ENCODE measurements around the gene KCNC1.
A peak's percentile ranks its signal among the peaks of the same experiment; 100 is the strongest.

Gene KCNC1

DNA sequence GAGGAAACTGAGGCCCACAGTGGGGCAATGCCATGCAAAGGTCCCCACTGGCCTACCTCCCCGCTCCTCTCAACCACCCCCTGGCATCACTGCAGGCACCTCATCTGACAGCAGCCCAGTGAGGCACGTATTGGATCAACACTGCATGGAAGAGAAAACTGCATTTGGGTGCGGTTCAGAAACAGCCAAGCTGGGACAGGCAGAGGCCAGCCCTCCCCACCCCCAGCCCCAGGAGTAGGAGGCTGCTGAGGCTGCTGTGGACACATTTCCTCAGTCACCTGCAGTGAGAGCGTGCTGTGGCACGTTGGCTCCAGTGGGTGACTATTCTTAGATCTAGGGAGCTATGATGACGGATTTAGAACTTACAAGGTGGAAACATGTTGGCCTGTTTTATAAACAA lies 63.7 kb downstream of the KCNC1 start:
- DNase-seq, result no peak

DNA sequence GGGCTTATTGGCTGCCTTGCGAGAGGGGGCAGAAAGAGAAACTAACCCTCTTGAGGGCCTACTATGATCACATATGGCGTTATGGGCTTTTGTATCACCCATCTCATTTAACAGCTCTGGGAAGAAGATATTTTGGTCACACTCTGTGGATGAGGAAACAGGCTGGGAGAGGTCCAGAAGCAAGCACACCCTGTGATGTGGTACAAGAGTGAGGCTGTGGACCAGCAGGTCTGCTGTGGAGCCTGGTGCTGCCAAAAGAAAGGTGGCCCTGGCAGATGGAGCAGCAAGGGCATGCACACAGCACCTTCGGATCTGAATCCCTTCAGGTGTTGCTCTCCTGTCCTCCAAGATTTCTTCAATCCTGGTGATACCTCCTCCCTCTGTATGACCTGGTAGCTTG lies 64.1 kb downstream of the KCNC1 start:
- no peak for DNase-seq

DNA sequence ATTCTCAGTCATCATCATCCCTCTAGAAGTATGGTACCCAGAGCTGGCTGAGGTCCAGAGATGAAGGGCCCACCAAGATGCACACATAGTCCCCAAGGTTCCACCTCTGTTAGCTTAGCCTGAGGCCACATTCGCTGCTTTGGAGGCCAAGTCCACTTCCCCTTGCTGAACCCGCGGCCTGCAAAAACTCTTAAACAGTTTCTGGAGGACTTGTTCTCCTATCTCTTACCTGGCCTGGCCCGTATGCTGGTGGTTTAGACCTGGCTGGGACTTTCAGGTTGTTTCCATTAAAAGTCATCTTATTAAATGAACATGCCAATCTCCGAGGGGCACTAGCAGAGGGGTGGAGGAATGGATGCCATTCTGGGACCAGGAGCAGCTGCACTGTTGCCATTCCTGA lies 64.6 kb downstream of the KCNC1 start:
- DNase-seq, result no peak

DNA sequence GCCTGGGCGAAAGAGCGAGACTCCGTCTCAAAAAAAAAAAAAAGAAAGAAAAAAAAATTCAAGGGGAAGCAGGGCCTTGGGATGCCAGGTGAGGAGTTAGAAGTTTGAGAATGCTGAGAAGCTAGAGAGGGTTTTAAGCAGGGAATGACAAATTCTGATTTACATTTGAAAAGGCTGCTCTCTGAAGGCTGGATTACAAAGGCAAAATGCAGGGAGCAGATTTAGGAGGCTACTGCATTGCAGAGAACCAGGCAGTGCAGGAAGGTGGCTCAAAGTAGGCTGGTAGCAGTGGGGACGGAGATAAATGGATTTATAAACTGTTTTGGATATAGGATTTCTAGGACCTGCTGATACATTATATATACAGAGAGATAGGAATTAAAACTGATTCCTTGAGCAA lies 66.6 kb downstream of the KCNC1 start:
- no peak for DNase-seq

DNA sequence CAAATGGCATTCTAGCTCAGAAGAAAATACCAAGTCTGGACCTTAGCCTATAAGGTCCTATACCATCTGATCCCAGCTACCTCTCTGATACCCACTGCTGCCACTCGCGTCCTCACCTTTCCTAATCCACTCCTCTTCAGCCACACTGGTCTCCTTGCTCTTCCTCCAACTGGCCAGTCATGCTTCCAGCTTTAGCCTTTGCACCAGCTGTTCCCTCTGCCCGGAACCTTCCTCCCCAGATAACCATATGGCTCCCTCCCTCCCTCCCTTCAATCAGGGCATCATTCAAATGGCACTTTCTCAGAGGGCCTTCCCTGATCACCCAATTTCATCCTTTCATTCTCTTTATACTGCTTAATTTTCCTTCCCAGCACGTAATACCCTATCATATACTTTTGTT lies 67.9 kb downstream of the KCNC1 start:
- no peak for DNase-seq

DNA sequence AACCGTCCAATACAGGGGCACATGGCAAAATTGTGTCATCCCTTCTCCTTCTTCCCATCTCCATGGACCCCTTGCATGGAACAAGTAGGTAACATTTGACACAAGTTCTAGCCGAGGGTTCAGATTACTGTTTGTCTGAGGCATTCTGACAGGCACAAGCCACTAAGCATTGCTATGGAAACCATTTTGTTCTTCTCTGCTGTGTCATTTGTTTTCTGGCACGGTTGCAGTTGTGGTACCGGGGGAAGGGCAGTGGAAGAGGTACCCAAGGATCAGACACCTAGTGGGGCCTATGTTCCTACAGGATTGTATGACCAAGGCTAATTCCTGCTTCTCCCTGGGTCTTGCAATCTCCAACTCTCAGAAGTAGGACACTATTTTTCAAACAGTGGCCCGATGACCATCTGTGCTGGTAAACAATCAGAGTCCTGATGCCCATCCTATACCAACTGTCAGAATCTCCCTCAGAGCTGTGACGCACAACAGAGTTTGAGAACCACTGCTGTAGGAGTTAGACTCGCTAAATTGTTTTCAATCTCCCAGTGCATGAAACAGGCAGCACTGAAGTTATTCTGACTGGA lies 69.3 kb downstream of the KCNC1 start:
- no peak for DNase-seq

DNA sequence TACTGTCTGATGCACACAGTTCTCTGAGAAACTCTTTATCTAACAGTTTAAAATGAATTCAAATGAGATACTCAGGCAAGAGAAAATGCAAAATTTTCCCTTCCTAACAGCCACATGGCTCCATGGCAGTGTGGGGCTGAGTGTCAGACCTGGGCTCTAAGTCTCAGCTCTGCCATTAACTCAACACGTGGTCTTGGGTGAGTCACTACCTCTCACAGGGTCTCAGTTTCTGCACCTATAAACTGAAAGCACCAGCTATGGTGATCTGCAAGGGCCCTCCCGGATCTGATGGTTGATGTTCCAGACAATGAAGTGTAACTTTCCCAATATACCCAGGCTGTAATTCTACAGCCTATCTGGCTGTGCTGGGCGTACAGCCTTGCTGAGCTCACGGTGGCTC lies 70.5 kb downstream of the KCNC1 start:
- DNase-seq, result no peak

DNA sequence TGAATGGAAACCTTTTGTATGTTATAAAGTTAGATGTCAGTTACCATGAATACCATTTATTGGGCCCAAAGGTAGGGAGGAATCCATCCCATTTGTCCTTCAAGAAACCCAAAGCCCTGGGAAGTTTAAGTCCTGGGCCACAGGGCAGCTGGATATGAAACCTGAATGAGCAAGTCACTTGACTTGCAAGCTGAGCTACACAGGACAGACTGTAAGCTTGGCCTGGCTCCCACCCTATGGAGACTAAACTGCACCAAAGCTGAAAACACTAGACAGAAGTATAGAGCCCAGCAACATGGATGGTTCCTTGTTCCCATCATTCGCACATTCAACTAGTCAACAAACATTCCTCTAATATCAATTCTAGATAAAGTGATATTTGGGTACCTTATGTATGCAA lies 71.3 kb downstream of the KCNC1 start:
- DNase-seq, result no peak

DNA sequence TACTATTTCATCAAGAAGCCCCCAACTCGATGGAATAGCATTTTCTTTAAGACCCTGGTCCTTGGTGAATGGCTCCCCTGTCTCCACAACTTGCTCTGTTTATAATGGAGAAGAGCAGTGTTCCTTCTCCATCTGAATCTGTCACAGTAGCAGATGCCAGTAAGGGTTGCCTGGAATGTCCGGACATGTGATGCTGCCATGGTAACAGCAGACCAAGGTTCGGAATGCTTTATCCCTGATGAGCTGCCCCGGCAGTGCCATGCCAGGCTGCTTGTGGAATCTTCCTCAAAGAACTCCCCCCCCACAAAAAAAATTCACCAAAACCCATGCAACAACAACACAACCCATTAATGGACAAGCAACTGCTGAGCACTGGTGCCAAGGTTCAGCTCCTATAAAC lies 72.5 kb downstream of the KCNC1 start:
- no peak for DNase-seq

DNA sequence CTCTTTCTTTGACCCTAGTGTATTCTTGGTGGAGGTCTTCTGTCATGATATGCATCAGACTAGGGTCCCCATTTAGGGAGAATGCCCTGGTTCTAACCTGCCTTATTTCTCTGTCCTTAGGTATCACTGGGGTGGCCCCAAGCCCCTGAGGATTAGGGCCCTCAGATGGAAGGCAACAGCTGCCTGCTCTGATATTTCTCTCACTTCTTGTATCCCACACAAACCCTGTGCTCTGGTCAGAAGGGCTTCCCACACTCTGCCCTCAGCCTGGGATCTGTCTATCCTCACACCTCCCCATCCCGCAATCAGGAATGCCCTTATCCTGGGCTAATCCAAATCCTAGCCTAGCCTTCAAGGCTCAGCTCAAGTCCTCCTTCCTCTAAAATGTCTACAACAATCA lies 75.5 kb downstream of the KCNC1 start:
- DNase-seq, result no peak

DNA sequence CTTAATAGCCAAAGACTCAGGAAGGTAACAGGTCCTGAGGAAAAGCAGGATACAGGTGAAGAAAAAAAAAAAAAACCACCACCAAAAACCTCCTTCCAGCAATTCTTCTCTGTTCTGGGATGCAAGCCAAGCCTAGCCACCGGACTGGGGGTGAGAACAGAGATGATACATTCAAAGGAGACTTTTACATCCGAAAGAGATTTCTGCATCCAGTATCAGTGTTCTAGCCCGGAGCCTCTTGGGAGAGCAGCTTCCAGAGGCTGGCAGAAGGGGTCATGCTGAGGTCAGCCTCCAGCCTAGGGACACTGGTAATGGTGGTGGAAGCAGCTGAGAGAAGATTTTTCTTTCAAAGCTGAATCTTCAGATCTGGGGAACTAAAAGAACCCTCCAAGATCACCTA lies 76.2 kb downstream of the KCNC1 start:
- no peak for DNase-seq

DNA sequence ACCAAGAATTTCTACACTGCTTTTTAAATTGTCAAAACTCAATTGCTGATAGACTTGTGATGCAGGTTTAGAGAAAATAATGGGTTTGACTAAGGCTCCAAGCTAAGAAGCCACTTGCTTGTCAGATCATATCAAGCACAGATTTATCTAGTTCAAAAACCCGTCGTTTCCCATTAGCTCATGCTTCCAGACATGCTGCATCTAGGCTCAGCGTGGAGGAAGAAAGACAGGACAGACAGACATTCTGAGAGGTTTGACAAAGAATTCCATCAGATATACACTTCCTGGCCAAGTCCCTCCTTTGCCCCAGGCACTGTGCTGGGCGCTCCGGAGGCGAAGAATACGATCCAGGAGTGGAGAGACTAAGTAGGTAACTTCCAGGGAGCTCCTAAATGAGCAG lies 76.8 kb downstream of the KCNC1 start:
- no peak for DNase-seq

DNA sequence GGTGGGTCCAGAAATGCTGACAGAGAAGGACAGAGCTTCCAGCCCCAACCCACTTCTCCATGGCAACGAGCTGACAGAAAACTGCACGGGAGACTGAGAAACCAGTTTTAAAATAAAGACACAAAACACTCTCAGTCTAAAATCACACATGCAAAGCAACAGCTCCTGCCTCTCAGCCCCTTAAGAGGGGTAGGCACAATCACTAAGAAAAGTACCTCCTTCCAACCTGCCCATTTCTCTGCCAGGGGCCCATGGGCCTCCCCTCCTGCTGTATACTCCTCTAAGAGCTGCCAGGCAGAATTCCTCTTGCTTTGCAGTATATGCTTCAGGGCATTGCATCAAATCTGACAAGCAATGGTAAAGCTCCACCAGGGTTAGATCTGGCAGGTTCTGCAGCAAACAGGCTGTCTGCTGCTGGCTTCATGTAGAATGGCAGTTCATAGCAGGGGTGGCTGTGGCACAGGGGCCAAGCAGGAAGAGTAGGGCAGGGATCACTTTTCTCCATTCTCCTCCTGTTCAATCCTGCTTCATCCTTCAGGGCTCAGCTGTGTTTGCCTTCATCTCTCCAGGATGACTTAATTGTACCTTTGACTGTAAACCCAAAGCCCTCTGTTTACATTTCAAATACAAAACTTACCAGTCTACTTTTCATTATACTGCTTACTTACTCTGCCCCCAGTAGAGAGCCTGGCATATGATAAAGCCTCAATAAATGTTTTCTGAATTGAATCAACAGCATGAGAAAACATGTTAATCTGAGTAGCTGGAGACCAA lies 77.7 kb downstream of the KCNC1 start:
- peak; percentile 28 for DNase-seq

DNA sequence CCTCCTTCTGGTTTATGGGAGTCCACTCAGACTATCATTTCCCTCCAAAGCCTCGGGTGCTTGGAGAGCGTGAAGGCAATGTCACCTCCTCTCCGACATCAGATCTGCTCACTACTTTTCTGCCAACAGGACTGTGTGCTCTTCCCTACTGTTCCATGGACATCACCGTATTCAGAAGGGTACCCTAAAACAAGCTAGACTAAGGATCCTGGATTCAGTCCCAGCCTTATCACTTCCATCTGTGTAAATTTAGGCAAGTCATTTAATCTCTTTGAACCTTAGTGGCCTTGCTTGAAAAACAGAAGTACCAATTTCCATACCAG lies 78.2 kb downstream of the KCNC1 start:
- no peak for DNase-seq

DNA sequence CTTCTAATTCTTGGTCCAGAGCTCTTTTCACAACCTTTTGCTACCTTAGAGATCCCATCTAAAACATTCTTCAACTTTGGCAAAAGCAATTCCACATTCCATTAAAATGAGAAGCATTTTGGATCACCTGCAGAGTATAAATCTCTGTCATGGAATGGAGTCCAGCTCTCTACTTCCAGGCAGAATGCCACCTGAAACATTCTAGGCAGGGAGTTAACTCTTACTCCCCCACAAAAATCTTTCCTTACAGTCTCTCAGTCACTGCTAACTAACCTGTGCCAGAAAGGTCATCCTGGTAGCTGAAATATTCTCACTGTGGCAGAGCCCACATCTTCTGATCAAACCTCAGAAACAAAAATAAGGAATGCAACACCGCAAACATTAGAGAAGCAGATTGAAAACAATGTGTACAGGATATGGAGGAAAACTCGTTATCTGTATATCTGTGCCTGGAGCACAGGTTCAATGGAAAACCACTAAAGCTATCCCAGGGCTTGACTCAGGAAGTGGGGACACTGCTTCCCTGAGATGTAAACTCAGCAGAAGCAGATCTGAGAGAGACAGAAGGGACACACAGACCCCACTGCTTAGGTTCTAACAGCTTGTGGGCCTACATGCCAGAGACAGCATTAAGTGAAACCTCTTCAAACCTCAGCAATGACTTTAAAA lies 78.9 kb downstream of the KCNC1 start:
- DNase-seq, result no peak

DNA sequence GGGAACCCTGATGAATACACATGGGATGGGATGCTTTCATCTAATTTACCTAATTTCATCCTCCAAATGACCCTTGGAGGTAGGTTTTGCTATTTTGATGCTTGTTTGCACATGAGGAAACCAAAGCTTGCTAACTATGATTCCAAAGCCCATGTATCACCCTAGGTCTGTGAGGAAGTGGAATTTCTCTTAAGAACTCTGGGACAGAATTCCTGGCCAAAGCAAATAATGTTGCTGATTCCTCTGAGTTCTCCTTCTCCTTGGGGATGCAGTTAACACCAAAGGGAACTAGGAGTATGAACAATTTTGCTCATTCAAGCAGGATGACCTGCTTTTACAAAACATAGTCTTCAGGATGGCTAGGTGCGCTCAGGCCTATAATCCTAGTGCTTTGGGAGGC lies 80.0 kb downstream of the KCNC1 start:
- no peak for DNase-seq

DNA sequence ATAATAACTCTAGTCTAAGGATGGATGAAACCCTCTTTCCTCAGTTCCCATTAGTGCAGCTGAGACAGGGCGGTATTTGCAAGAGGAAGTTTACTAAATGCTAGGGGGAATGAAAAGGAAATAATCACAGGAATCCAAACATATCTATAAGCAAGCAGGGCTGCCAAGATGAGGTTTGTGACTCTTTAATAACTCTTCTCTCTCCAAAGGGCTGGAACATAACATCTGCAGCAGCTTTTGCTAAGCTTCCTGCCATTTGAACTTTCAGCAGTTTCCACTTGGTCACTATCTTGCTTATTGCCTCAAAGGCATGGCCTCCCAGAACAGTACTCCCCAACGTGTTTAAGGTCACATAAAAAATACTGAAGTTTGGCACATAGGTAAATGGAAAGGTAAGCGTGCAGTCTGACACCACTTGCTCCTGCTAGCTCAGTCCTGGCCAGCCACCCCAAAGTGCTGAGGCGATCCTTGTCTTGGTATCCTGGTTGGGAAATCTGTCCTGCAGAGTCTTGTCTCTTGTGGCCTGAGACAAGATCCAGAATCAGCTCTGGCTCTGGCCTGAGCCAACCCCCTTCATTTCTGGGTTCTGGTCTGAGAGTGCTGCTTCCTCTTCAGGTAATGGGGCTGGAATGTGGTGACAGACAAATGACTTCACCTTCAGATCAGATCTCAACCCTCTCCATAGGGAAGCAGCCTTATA lies 81.8 kb downstream of the KCNC1 start:
- DNase-seq, result no peak

DNA sequence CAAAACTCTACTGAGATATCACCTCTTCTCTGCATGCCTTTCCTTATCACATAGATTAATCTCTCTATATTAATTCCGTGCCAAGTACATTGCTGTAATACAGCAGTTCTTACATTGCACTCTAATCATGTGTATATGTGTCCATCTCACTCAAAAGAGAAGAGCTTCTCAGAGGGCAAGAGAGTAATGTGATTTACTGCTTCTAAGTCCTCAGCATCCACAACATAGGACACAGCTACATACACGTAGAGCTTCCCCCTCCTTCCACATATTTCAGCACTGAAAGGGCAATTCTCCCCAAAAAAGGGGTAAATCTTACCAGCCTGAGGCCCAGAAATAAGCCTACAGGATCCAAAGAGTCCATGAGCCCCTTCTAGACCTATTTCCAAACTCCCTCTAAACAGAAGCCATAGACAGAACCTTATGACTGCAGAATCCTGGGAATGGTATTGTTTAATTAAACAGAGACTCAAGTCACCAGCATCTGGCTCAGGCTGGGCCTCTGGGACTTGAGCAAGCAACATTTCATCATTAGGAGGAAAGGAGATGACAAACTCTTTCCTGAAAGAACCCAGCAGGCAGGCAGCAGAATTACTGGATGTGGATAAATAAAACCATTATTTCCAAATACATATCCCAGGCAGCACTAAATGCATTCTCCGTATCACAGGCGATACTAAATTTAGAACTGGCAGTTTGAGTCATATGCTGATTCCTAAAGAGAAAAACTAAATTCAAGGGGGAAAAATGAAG lies 87.2 kb downstream of the KCNC1 start:
- DNase-seq, result no peak

DNA sequence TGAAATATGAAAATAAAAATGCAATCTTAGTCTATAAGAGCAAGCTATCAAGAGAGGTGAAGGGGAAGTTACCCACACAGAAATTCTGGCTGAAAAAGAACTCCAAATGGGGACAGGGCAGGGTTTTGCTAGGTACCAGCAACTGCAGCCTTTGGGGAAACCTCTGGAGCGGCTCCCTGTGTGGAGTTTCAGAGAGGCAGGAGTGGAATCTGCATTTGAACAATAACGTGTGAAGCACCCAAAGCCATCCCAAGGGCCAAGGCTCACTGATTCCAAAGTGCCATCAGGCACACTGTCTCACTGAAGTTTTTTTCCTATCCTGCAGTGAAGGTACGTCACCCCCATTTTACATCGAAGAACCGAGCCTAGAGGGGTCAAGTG lies 87.8 kb downstream of the KCNC1 start:
- DNase-seq, result no peak

DNA sequence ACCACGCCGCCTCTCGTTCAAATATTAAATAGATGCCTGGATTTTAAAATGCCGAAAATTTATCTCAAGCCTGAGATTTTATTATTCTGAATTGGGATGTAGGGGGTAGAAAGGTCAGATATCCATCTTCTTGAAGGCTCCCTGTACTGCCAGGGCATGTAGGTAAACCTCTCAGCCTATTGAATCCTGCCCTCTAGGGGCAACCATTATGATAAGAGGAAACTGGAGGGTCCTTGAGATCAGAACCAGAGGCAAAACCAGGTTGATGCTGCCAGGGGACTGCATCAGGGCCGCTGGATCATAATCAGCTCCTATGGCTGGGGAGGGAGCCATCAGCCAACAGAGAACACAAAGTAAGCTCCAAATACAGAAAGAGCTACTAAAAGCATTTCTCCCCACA lies 92.4 kb downstream of the KCNC1 start:
- no peak for DNase-seq

DNA sequence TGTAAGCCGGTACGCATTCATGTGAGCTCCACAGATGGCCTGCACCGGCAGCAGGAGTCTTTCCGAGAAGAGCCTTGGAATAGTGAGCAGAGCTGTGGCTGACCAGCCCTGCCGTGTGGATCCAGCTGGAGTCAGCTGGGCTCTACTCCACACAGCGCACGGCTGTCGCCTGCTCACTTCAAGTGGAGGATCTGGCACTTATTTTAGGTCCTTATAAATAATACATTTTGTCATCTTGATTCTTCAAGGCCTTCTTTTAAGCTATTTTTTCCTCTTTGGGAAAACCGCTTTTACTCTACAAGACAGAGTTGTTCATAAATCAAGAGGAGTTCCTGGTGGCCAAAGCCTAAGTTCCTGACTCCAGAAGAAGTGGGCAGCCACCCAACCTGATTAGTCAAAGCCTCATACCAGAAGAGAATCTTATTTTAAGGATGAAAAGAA lies 93.8 kb downstream of the KCNC1 start:
- DNase-seq, result no peak

DNA sequence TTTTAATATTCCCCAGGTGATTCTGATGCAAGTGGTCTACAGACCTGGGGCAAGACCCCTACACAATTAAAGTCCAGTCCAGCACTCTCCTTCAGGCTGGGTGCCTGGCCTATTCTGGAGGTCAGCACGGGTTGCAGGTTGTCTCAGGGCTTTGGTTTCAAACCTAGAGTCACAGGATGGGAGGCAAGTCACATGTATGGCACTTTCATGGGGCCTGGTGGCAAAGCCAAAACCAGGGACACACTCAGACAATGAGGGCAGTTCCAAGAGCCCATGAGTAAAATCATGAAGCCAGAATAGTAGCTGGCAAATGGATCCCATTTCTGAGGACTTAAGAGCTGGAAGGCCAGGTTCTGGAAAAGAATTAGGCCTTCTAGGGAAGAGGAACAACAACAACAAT lies 96.6 kb downstream of the KCNC1 start:
- no peak for DNase-seq

DNA sequence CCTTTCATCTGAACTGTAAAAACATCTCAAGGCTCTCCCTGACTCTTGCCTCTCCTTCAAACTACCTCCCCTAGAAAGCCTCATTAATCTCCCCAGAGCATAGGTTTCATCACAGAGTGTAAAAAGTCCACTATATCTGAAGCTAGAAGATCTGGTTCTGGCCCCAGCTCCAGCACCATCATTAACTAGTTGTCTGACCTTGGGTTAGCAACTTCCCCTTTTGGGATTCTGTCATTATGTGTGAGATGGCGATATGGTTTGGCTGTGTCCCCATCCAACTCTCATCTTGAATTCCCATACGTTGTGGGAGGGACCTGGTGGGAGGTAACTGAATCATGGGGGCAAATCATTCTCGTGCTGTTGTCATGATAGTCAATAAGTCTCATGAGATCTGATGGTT lies 97.3 kb downstream of the KCNC1 start:
- DNase-seq, result no peak

Measured in NCI-H2227 treated with DMSO at 0.1 percent for 48 hours (cell line).